WERI-Rb-1 (cell line): Measurements from ENCODE around the gene TRAF3.

Source experiments
- DNase-seq: peaks from one replicate; pipeline ENCODE4 v3.0.0-alpha.2; 2020
- H3K27ac ChIP-seq: fragments of 250-450 bp; sonication (Bioruptor Pico); 2 replicates; pipeline ENCODE4 v1.5.1; 2020; ENCODE audit warnings: mild to moderate bottlenecking, moderate library complexity
- H3K27me3 ChIP-seq: fragments of 250-450 bp; sonication (Bioruptor Pico); 2 replicates; pipeline ENCODE4 v1.5.1; 2021; ENCODE audit warnings: mild to moderate bottlenecking, low read depth, moderate library complexity; ENCODE audit not compliant: insufficient read depth, severe bottlenecking
- H3K36me3 ChIP-seq: fragments of 250-450 bp; sonication (Bioruptor Pico); 2 replicates; pipeline ENCODE4 v1.5.1; 2020; ENCODE audit warnings: mild to moderate bottlenecking, moderate library complexity
- H3K4me3 ChIP-seq: 2 replicates; pipeline ENCODE4 v1.5.1; 2011; ENCODE audit warnings: low read depth, mild to moderate bottlenecking, control low read depth, low read length
- H3K9me3 ChIP-seq: fragments of 250-450 bp; sonication (Bioruptor Pico); 2 replicates; pipeline ENCODE4 v1.5.1; 2021; ENCODE audit warnings: mild to moderate bottlenecking, moderate library complexity; ENCODE audit not compliant: severe bottlenecking
- TF ChIP-seq, protein P1 (sequence below): IDR thresholded peaks from 2 replicates; pipeline ENCODE4 v1.5.1; 2011; ENCODE audit warnings: low read depth, mild to moderate bottlenecking, control low read depth, inconsistent platforms, low read length

TRAF3 gene

DNA sequence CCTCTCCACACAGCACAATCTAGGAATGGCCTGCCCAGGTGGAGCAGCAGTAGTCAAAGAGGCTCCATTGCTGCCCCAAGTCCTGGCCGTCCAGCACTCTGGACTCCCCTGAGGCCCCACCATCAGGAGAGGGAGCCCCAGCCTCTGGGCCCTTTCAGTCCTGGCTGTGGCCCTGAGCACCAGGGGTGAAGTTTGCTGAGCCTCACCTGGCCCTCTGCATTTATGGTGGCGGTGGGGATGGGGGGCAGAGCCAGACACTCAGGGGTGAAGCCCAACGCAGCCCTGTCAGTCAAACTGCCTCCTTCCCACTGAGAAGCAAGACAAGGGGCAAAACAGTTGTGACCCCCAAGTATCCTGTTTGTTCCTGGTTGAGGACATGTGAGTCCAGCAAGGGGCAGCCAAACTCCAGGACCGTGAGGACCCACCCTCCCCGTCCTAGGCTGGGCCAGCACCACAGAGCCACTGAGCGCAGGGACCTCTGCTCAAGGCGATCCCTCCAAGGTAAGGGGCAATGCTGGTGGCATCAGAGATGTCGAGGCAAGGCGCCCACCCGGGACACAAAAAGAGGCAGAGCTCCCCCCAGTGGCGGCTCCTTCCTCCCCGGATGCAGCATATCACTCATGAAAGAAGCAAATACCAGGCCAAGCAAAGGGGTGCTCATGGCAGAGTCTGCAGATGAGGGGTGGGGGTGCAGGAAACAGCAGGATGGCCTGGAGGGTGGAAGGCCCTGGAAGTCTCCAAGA lies 140.4 kb downstream of the TRAF3 start:
- peak; percentile 77 for DNase-seq
- H3K4me3 ChIP-seq: no peak overlapping the region
- H3K27ac ChIP-seq: no peak overlapping the region
- TF ChIP-seq, protein P1, sequence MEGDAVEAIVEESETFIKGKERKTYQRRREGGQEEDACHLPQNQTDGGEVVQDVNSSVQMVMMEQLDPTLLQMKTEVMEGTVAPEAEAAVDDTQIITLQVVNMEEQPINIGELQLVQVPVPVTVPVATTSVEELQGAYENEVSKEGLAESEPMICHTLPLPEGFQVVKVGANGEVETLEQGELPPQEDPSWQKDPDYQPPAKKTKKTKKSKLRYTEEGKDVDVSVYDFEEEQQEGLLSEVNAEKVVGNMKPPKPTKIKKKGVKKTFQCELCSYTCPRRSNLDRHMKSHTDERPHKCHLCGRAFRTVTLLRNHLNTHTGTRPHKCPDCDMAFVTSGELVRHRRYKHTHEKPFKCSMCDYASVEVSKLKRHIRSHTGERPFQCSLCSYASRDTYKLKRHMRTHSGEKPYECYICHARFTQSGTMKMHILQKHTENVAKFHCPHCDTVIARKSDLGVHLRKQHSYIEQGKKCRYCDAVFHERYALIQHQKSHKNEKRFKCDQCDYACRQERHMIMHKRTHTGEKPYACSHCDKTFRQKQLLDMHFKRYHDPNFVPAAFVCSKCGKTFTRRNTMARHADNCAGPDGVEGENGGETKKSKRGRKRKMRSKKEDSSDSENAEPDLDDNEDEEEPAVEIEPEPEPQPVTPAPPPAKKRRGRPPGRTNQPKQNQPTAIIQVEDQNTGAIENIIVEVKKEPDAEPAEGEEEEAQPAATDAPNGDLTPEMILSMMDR: peak; percentile 87
- H3K27me3 ChIP-seq: no peaks in the 10 kb centered on the region
- H3K36me3 ChIP-seq: no peaks in the 10 kb centered on the region
- H3K9me3 ChIP-seq: no peaks in the 10 kb centered on the region

DNA sequence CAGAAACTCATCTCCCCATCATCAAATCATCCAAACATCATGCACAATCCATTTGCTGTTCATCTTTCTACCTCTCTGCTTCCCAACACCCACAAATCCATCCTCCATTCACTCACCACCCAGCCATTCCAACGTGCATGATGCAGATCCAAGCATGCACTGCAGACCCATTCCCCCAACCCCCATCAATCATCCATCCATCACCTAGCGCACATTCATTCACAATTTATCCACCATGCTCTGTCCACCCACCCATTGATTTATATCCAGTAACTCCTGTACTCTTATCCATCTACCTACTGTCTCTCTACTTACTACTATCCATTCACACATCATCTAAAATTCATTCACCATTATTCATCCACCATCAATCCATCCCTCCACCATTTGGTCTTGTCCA lies 141.2 kb downstream of the TRAF3 start:
- Histone ChIP-seq H3K36me3 (no peaks in the 10 kb centered on the region), H3K27me3 (no peaks in the 10 kb centered on the region), H3K4me3 (no peak overlapping the region), H3K9me3 (no peaks in the 10 kb centered on the region), H3K27ac (no peak overlapping the region)
- DNase-seq: no peak
- TF ChIP-seq, protein P1: no peak

DNA sequence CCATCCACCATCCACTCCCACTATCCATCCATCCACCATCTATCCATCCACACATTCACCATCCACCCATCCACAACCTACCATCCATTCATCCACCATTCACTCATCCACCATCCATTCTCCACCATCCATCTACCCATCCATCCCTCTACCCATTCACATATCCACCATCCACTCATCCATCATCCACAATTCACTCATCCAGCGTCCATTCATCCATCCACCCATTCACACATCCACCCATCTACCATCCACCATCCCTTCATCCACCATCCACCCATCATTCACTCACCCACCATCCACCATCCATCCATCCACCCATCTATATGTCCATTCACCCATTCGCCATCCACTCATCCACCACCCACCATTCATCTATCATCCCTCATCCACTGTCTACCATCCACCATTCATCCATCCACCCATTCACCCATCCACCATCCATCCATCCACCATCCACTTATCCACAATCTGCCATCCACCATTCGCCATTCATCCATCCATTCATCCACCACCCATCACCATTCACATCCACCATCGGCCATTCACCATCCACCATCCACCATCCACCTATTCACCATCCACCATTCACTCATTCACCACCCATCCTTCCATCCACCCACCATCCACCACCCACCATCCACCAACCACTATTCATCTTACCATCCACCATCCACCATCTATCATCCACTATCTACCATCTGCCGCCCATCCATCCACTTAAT lies 143.2 kb downstream of the TRAF3 start:
- Histone ChIP-seq H3K36me3 (no peaks in the 10 kb centered on the region), H3K4me3 (no peak overlapping the region), H3K27ac (no peak overlapping the region), H3K9me3 (no peaks in the 10 kb centered on the region), H3K27me3 (no peaks in the 10 kb centered on the region)
- no peak for DNase-seq
- TF ChIP-seq, protein P1: no peak

DNA sequence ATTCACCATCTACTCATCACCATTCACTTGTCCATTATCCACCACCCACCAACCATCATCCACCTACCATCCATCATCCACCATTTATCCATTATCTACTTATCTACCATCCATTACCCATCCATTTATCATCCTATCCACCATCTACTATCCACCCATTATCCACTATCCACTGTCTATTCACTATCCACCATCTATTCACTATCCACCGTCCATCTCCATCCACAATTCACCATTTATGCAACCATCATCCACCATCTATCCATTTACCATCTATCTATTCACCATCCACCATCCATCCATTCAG lies 143.7 kb downstream of the TRAF3 start:
- H3K27ac ChIP-seq: no peak overlapping the region
- no peak for DNase-seq
- no peaks in the 10 kb centered on the region for H3K27me3 ChIP-seq
- no peaks in the 10 kb centered on the region for H3K9me3 ChIP-seq
- TF ChIP-seq, protein P1: no peak
- H3K4me3 ChIP-seq: no peak overlapping the region
- no peaks in the 10 kb centered on the region for H3K36me3 ChIP-seq

DNA sequence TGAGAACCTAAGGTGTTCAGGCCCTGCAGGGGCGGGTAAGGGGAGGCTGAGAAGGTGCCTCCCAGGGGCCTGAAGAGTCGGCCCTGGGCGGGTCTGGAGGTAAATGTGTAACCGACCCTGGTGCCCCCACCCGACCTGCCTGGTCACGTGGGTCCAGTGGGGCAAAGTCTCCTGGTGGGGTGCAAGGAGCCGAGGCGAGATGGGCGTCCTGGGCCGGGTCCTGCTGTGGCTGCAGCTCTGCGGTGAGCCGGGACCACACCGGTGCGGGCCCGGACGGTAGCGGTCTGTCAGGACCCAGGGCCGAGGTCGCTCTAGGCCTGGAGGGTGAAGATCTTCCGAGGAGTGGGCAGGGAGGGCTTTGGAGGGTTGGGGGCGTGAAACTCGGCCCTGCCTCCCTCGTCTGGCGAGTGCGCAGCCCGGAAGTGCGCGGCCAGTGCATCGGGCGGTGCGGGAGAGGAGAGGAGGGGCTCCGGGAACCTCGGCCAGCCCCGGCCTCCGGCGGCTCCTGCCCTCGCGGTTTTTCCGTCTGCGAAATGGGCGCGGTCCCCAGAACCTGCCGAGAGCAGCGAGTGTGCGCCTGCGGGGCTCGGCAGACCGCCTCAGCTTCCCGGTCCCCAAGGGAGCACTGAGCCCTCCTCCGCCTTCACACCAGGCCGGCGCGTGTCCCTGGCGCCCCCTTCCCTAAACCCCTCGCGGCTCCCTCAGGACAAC lies 145.4 kb downstream of the TRAF3 start, which contains the start of gene AMN:
TSS of gene AMN (plus strand) at position 174 of the 711 bp plus-strand sequence. CDS start at position 200, 26 bp downstream.
- Histone ChIP-seq H3K36me3 (no peaks in the 10 kb centered on the region), H3K4me3 (no peak within 1 kb of the TSS), H3K27ac (no peak within 1 kb of the TSS), H3K27me3 (no peaks in the 10 kb centered on the region), H3K9me3 (no peaks in the 10 kb centered on the region)
- TF ChIP-seq, protein P1: no peak
- DNase-seq: no peak
